Loucy (cell line): ENCODE results near the gene MAP6.

Experiments
- CTCF ChIP-seq: fragments of 200-600 bp; sonication (generic); conservative IDR thresholded peaks from 2 replicates; pipeline ENCODE4 v1.5.1; 2014; ENCODE audit warnings: mild to moderate bottlenecking, antibody characterized with exemption, low read length
- EZH2phosphoT487 ChIP-seq: fragments of 200-600 bp; IDR thresholded peaks from 2 replicates; pipeline ENCODE4 v1.6.1; 2018; ENCODE audit warnings: antibody characterized with exemption, mild to moderate bottlenecking, moderate library complexity, borderline replicate concordance

DNA sequence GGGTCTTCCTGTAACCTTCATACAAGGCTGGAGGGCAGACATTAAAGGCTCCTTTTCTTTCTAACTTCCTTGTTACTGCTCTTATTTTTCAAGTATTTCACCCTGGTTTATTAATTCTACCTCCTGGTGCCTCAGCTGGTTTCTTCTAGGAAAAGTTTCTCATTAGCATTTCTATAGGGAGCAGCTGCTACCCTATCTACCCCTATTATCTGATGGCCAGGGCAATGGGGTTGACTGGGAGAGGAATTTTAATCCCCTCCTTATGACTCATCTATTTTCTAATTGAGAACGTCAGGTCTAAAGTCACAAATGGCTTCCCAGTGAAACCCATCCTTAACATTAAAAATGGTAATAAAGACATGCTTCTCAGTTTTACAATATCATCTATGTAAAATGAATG lies 5.0 kb downstream of the MAP6 start:
- TF ChIP-seq CTCF (no peak), EZH2phosphoT487 (no peak)
